CD14-positive monocyte (primary cell): ENCODE data around the gene POLK. TPM values are rescaled to one million over a fixed set of nuclear protein-coding genes. Genes with fewer than 3 reads are reported as not detected.
"Not testable (repeated sequence)": the region's sequence is repeated elsewhere in the genome, so short reads cannot be mapped to it uniquely, and the experiment has no call there.

Experiments
- DNase-seq, 3 donors: peaks; one replicate each; pipeline ENCODE4 v3.0.0-alpha.2; 2011 to 2022
- H2AFZ ChIP-seq: 2 replicates; pipeline ENCODE4 v1.6.0; 2012; ENCODE audit warnings: mild to moderate bottlenecking, low read depth, low read length, inconsistent platforms; ENCODE audit not compliant: insufficient read depth, poor library complexity, severe bottlenecking
- H3K27ac ChIP-seq, 2 donors: 1 replicate in 1 of 2; 2 replicates in 1 of 2; pipeline ENCODE4 v1.5.1; 2012 to 2013; ENCODE audit warnings: low read length in 2 of 2, control low read depth in 1 of 2, inconsistent platforms in 1 of 2, low read depth in 1 of 2, mild to moderate bottlenecking in 1 of 2
- H3K27me3 ChIP-seq, 2 donors: one replicate each; pipeline versions ENCODE4 v1.6.0 to v1.6.1; 2011 to 2013; ENCODE audit warnings: low read length in 2 of 2; ENCODE audit not compliant: control insufficient read depth in 2 of 2, insufficient read depth in 2 of 2
- H3K36me3 ChIP-seq, 2 donors: replicated peaks in 1 of 2; 1 replicate in 1 of 2; 2 replicates in 1 of 2; pipeline versions ENCODE4 v1.5.1 to v1.6.1; 2012 to 2013; ENCODE audit warnings: low read length in 2 of 2, control low read depth in 1 of 2, inconsistent platforms in 1 of 2, mild to moderate bottlenecking in 1 of 2; ENCODE audit not compliant: insufficient read depth in 2 of 2, control insufficient read depth in 1 of 2
- H3K4me1 ChIP-seq, 2 donors: 1 replicate in 1 of 2; 2 replicates in 1 of 2; pipeline versions ENCODE4 v1.5.1 to v1.6.1; 2012 to 2013; ENCODE audit warnings: low read length in 2 of 2, control low read depth in 1 of 2, inconsistent platforms in 1 of 2, mild to moderate bottlenecking in 1 of 2, moderate library complexity in 1 of 2; ENCODE audit not compliant: insufficient read depth in 2 of 2, control insufficient read depth in 1 of 2
- H3K4me2 ChIP-seq: replicated peaks from 2 replicates; pipeline ENCODE3; 2012; ENCODE audit warnings: low read length, moderate library complexity, mild to moderate bottlenecking; ENCODE audit not compliant: poor library complexity, severe bottlenecking; ENCODE audit errors: extremely low read depth
- H3K4me3 ChIP-seq, 3 experiments: fragments of 200-600 bp in 1 of 3; sonication (generic) in 1 of 3; replicated peaks in 1 of 3; 1 replicate in 2 of 3; 2 replicates in 1 of 3; pipeline ENCODE4 v1.5.1; 2011 to 2013; ENCODE audit warnings: low read length in 3 of 3, mild to moderate bottlenecking in 3 of 3, control low read depth in 2 of 3, low read depth in 2 of 3, inconsistent platforms in 1 of 3, moderate library complexity in 1 of 3
- H3K79me2 ChIP-seq: 2 replicates; pipeline ENCODE4 v1.6.0; 2012; ENCODE audit warnings: mild to moderate bottlenecking, control low read depth, inconsistent platforms, low read length, moderate library complexity; ENCODE audit not compliant: insufficient read depth
- H3K9ac ChIP-seq: 2 replicates; pipeline ENCODE4 v1.6.0; 2017; ENCODE audit warnings: low read length, mild to moderate bottlenecking; ENCODE audit not compliant: insufficient read depth, poor library complexity, severe bottlenecking
- H3K9me3 ChIP-seq, 2 donors: replicated peaks in 1 of 2; 1 replicate in 1 of 2; 2 replicates in 1 of 2; pipeline versions ENCODE4 v1.5.1 to v1.6.1; 2012 to 2013; ENCODE audit warnings: low read length in 2 of 2, control low read depth in 1 of 2; ENCODE audit not compliant: control insufficient read depth in 1 of 2, insufficient read depth in 1 of 2
- H4K20me1 ChIP-seq: 2 replicates; pipeline ENCODE4 v1.6.0; 2012; ENCODE audit warnings: mild to moderate bottlenecking, low read length, control low read depth, moderate library complexity; ENCODE audit not compliant: insufficient read depth
- H3K27ac Mint-ChIP-seq, 7 donors: one replicate each; pipeline ENCODE4 v1.8.0; 2020; ENCODE audit warnings: mild to moderate bottlenecking in 7 of 7, mixed read lengths in 7 of 7, moderate library complexity in 6 of 7, inconsistent platforms in 2 of 7
- H3K27me3 Mint-ChIP-seq, 3 donors: one replicate each; pipeline ENCODE4 v1.8.0; 2021 to 2022; ENCODE audit warnings: low read depth in 3 of 3, mild to moderate bottlenecking in 3 of 3, mixed read lengths in 3 of 3, moderate library complexity in 3 of 3, inconsistent platforms in 1 of 3
- H3K36me3 Mint-ChIP-seq, 2 donors: one replicate each; pipeline ENCODE4 v1.8.0; 2020; ENCODE audit warnings: mixed read lengths in 2 of 2, inconsistent platforms in 1 of 2, mild to moderate bottlenecking in 1 of 2
- H3K4me1 Mint-ChIP-seq: one replicate; pipeline ENCODE4 v1.8.0; 2020; ENCODE audit warnings: mild to moderate bottlenecking, mixed read lengths
- H3K4me3 Mint-ChIP-seq, 2 donors: one replicate each; pipeline ENCODE4 v1.8.0; 2020; ENCODE audit warnings: mild to moderate bottlenecking in 2 of 2, mixed read lengths in 2 of 2, moderate library complexity in 1 of 2
- H3K9me3 Mint-ChIP-seq, 7 donors: one replicate each; pipeline ENCODE4 v1.8.0; 2020 to 2022; ENCODE audit warnings: mixed read lengths in 7 of 7, mild to moderate bottlenecking in 6 of 7, moderate library complexity in 6 of 7, inconsistent platforms in 2 of 7
- WGBS: methylation state at CpG from one replicate; pipeline ENCODE4 v1.1.5; 2013; ENCODE audit warnings: missing lambda C conversion rate; ENCODE audit not compliant: insufficient coverage; 5-methylcytosine and 5-hydroxymethylcytosine counted together
- intact Hi-C, 2 donors: fragments of 100-400 bp; cut with micrococcal nuclease; formaldehyde crosslinking; loops; one replicate each; pipeline versions ENCODE4 v1.15.0 to v1.15.1; 2023
- polyA plus RNA-seq, 3 donors: library from polyadenylated mRNA; depleted of rRNA in 1 of 3; unstranded in 2 of 3; stranded (reverse) in 1 of 3; fragments of 300-500 nt in 2 of 3; fragments of >200 nt in 1 of 3; fragmentation: Illumina TruSeq in 2 of 3; gene quantifications; 1 replicate in 2 of 3; 2 replicates in 1 of 3; pipeline ENCODE4 v1.2.3, GENCODE V29; 2012 to 2021
- TF ChIP-seq, protein P1 (sequence below): fragments of 200-600 bp; IDR thresholded peaks from one replicate; pipeline ENCODE4 v1.8.0; 2022; ENCODE audit warnings: antibody characterized with exemption, mild to moderate bottlenecking

Gene POLK
- polyA plus RNA-seq, 3 donors: 18.1 to 27.2 (median 22.3) TPM

- WGBS: 100% methylated on average over 2 of the region's 2 CpGs
- H3K4me1 Mint-ChIP-seq: peaks cover 11% of the 10 kb centered on the region
- H3K4me3 ChIP-seq: no peak overlapping the region
- intact Hi-C loops: no loop called here
- H3K9ac ChIP-seq: no peak overlapping the region
- no peak overlapping the region for H2AFZ ChIP-seq
- no peaks in the 10 kb centered on the region for H3K27me3 ChIP-seq
- no peak for DNase-seq
- H3K36me3 ChIP-seq: peaks cover 16 to 53% of the 10 kb centered on the region in 2 donors
- no peak overlapping the region for H3K4me2 ChIP-seq
- H4K20me1 ChIP-seq: no peaks in the 10 kb centered on the region
- no peaks in the 10 kb centered on the region for H3K79me2 ChIP-seq
- H3K4me3 Mint-ChIP-seq: no peak overlapping the region
- H3K27me3 Mint-ChIP-seq: no peaks in the 10 kb centered on the region
- TF ChIP-seq, protein P1, sequence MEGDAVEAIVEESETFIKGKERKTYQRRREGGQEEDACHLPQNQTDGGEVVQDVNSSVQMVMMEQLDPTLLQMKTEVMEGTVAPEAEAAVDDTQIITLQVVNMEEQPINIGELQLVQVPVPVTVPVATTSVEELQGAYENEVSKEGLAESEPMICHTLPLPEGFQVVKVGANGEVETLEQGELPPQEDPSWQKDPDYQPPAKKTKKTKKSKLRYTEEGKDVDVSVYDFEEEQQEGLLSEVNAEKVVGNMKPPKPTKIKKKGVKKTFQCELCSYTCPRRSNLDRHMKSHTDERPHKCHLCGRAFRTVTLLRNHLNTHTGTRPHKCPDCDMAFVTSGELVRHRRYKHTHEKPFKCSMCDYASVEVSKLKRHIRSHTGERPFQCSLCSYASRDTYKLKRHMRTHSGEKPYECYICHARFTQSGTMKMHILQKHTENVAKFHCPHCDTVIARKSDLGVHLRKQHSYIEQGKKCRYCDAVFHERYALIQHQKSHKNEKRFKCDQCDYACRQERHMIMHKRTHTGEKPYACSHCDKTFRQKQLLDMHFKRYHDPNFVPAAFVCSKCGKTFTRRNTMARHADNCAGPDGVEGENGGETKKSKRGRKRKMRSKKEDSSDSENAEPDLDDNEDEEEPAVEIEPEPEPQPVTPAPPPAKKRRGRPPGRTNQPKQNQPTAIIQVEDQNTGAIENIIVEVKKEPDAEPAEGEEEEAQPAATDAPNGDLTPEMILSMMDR: no peak
- H3K27ac ChIP-seq: no peak overlapping the region
- peaks cover 0 to 3% (median 0%) of the 10 kb centered on the region in 7 donors for H3K9me3 Mint-ChIP-seq
- peaks cover 5 to 7% of the 10 kb centered on the region in 2 donors for H3K4me1 ChIP-seq
- peaks cover 36 to 54% of the 10 kb centered on the region in 2 donors for H3K36me3 Mint-ChIP-seq
- no peak overlapping the region for H3K27ac Mint-ChIP-seq
- no peaks in the 10 kb centered on the region for H3K9me3 ChIP-seq
Measured at GRCh38 chr5:75603821-75604220, 92.1 kb downstream of the POLK start.

- H3K4me3 Mint-ChIP-seq, H3K4me3 ChIP-seq, H3K9me3 ChIP-seq, H3K4me2 ChIP-seq, DNase-seq, H2AFZ ChIP-seq, intact Hi-C loops, H3K27ac ChIP-seq, H3K9me3 Mint-ChIP-seq, H3K9ac ChIP-seq, H3K79me2 ChIP-seq, H4K20me1 ChIP-seq: not testable (repeated sequence)
- H3K4me1 ChIP-seq: peaks cover 17 to 20% of the 10 kb centered on the region in 2 donors
- whole genome bisulfite sequencing: 0% methylated on average over 2 of the region's 5 CpGs
- peaks cover 3 to 11% of the 10 kb centered on the region in 2 donors for H3K27me3 ChIP-seq
- Mint-ChIP-seq H3K27ac (peak overlapping the region in 5 of 7 donors; percentile 16 to 74 (median 63)), H3K4me1 (peaks cover 25% of the 10 kb centered on the region), H3K27me3 (peaks cover 10 to 15% (median 13%) of the 10 kb centered on the region in 3 donors), H3K36me3 (peaks cover 22 to 27% of the 10 kb centered on the region in 2 donors)
- peaks cover 2 to 25% of the 10 kb centered on the region in 2 donors for H3K36me3 ChIP-seq
Measured at GRCh38 chr5:75607341-75607740, 95.7 kb downstream of the POLK start.
